Measurements from ENCODE around the gene PCCA.

- TF ChIP-seq CTCF (IDR thresholded peaks at IDR 0.05; ENCODE audit: extremely low read depth in 1 of 2, insufficient read depth in 1 of 2, low read depth in 1 of 2, low read length in 2 of 2): no peak
- TF ChIP-seq MAX (IDR thresholded peaks at IDR 0.05; ENCODE audit: insufficient read depth, insufficient read length): no peak
These were observed 145.7 kb downstream of the PCCA start for GRCh38 chr13:100234524-100235136.
